HepG2 (cell line): ENCODE measurements around the gene CITED2.

Experiments
- ATF5 ChIP-seq: sonication (generic); formaldehyde crosslinking; IDR thresholded peaks from 2 replicates; pipeline ENCODE4 v1.4.0; 2020; ENCODE audit warnings: mild to moderate bottlenecking, low read depth, missing genetic modification reagents
- CTCF ChIP-seq: sonication (generic); formaldehyde crosslinking; IDR thresholded peaks from 2 replicates; pipeline ENCODE4 v1.5.0; 2020; ENCODE audit warnings: mild to moderate bottlenecking, missing genetic modification reagents, moderate library complexity
- E2F5 ChIP-seq: sonication (generic); formaldehyde crosslinking; conservative IDR thresholded peaks from 2 replicates; pipeline ENCODE4 v1.4.0; 2020; ENCODE audit warnings: missing genetic modification reagents
- ETS1 ChIP-seq: sonication (generic); formaldehyde crosslinking; IDR thresholded peaks from 2 replicates; pipeline ENCODE4 v1.4.0; 2020; ENCODE audit warnings: missing genetic modification reagents
- HNRNPL ChIP-seq: fragments of 200-400 bp; formaldehyde crosslinking; IDR thresholded peaks from 2 replicates; pipeline ENCODE4 v1.6.1; 2017; ENCODE audit warnings: mild to moderate bottlenecking, low read depth, low read length
- NFE2 ChIP-seq: sonication (generic); formaldehyde crosslinking; IDR thresholded peaks from 2 replicates; pipeline ENCODE4 v1.4.0; 2020; ENCODE audit warnings: missing genetic modification reagents
- NR1H2 ChIP-seq: sonication (generic); formaldehyde crosslinking; IDR thresholded peaks from 2 replicates; pipeline ENCODE4 v1.8.1; 2022; ENCODE audit warnings: low read depth, missing genetic modification reagents, borderline replicate concordance
- YY1 ChIP-seq: IDR thresholded peaks from 2 replicates; pipeline ENCODE4 v1.6.1; 2011; ENCODE audit warnings: low read length, low read depth, moderate library complexity, mild to moderate bottlenecking; ENCODE audit not compliant: insufficient read depth, insufficient replicate concordance
- ZNF343 ChIP-seq: sonication (generic); formaldehyde crosslinking; IDR thresholded peaks from 2 replicates; pipeline ENCODE4 v1.4.0; 2020; ENCODE audit warnings: mild to moderate bottlenecking, missing genetic modification reagents
- ZNF407 ChIP-seq: sonication (generic); formaldehyde crosslinking; IDR thresholded peaks from one replicate; pipeline ENCODE4 v1.5.1; 2020; ENCODE audit warnings: mild to moderate bottlenecking, missing genetic modification reagents; ENCODE audit errors: not compliant biosample characterization
- ZNF431 ChIP-seq: sonication (generic); formaldehyde crosslinking; IDR thresholded peaks from 2 replicates; pipeline ENCODE4 v1.9.0; 2022; ENCODE audit warnings: missing genetic modification reagents, low read depth, mild to moderate bottlenecking, borderline replicate concordance
- ZNF839 ChIP-seq: sonication (generic); formaldehyde crosslinking; IDR thresholded peaks from 2 replicates; pipeline ENCODE4 v1.4.0; 2020; ENCODE audit warnings: missing genetic modification reagents, mild to moderate bottlenecking, borderline replicate concordance
- ZSCAN29 ChIP-seq: sonication (generic); formaldehyde crosslinking; conservative IDR thresholded peaks from 2 replicates; pipeline ENCODE4 v1.4.0; 2020; ENCODE audit warnings: mild to moderate bottlenecking, missing genetic modification reagents
- ZSCAN31 ChIP-seq: sonication (generic); formaldehyde crosslinking; IDR thresholded peaks from 2 replicates; pipeline ENCODE4 v1.5.0; 2020; ENCODE audit warnings: low read depth, mild to moderate bottlenecking, missing genetic modification reagents

- TF ChIP-seq NR1H2 = no peak
- TF ChIP-seq ZSCAN29 = no peak
- TF ChIP-seq NFE2 (CRISPR knock-in tag) = no peak
- no peak for TF ChIP-seq E2F5 (CRISPR knock-in tag)
- TF ChIP-seq ZSCAN31 (CRISPR knock-in tag) = no peak
- TF ChIP-seq CTCF (CRISPR knock-in tag) = no peak
- no peak for TF ChIP-seq ZNF343 (CRISPR knock-in tag)
- TF ChIP-seq HNRNPL = no peak
- no peak for TF ChIP-seq ETS1 (CRISPR knock-in tag)
- no peak for TF ChIP-seq ZNF839 (CRISPR knock-in tag)
- no peak for TF ChIP-seq ATF5 (CRISPR knock-in tag)
- TF ChIP-seq ZNF431 (CRISPR knock-in tag) = no peak
- TF ChIP-seq YY1 = no peak
- TF ChIP-seq ZNF407 = no peak
Measured at GRCh38 chr6:139336488-139336887, 38.0 kb downstream of the CITED2 start.
